K562 (cell line): ENCODE data around the gene CPNE9. TPM values are rescaled to one million over a fixed set of nuclear protein-coding genes. Genes with fewer than 3 reads are reported as not detected.

ENCODE experiments used
- ADNP ChIP-seq: fragments of 200-800 bp; sonication (Bioruptor generic); IDR thresholded peaks from 2 replicates; pipeline ENCODE4 v1.6.1; 2016; ENCODE audit warnings: missing genetic modification characterization, missing compliant biosample characterization
- E2F3 ChIP-seq: fragments of 250-450 bp; sonication (Bioruptor Pico); IDR thresholded peaks from 2 replicates; pipeline ENCODE4 v1.4.0; 2020; ENCODE audit warnings: mild to moderate bottlenecking
- FOXK2 ChIP-seq, 2 experiments: fragments of 450-650 bp; IDR thresholded peaks in 1 of 2; conservative IDR thresholded peaks in 1 of 2; 2 replicates each; pipeline ENCODE4 v1.6.1; 2016; ENCODE audit warnings: low read depth in 2 of 2, mild to moderate bottlenecking in 1 of 2
- FUS ChIP-seq: fragments of 200-400 bp; formaldehyde crosslinking; optimal IDR thresholded peaks from 2 replicates; pipeline ENCODE3; 2017; ENCODE audit warnings: low read depth, low read length
- KAT7 ChIP-seq: sonication (generic); formaldehyde crosslinking; IDR thresholded peaks from 2 replicates; pipeline ENCODE4 v1.8.0; 2022; ENCODE audit warnings: missing genetic modification reagents, mild to moderate bottlenecking, borderline replicate concordance
- NCOA6 ChIP-seq: fragments of 450-650 bp; IDR thresholded peaks from 2 replicates; pipeline ENCODE4 v1.6.1; 2017; ENCODE audit warnings: mild to moderate bottlenecking
- RERE ChIP-seq: sonication (generic); formaldehyde crosslinking; IDR thresholded peaks from 2 replicates; pipeline ENCODE4 v1.8.0; 2023; ENCODE audit warnings: missing genetic modification reagents, mild to moderate bottlenecking, borderline replicate concordance
- SMAD1 ChIP-seq: fragments of 150-350 bp; IDR thresholded peaks from 2 replicates; pipeline ENCODE4 v1.6.1; 2014; ENCODE audit warnings: low read length, low read depth; ENCODE audit not compliant: partially characterized antibody
- SP1 ChIP-seq: sonication (generic); formaldehyde crosslinking; IDR thresholded peaks from 2 replicates; pipeline ENCODE4 v1.8.1; 2022; ENCODE audit warnings: mild to moderate bottlenecking, missing genetic modification reagents
- XRCC3 ChIP-seq: fragments of 450-650 bp; IDR thresholded peaks from 2 replicates; pipeline ENCODE4 v1.6.1; 2017; ENCODE audit warnings: mild to moderate bottlenecking, moderate library complexity
- ZNF24 ChIP-seq: fragments of 450-650 bp; IDR thresholded peaks from 2 replicates; pipeline ENCODE4 v1.6.1; 2016
- polyA plus RNA-seq, 8 experiments: library from polyadenylated mRNA; depleted of rRNA in 4 of 8; stranded (reverse) in 5 of 8; unstranded in 3 of 8; fragments of >200 nt; fragmentation: Nextera tagmentation in 2 of 8; fragmentation: Illumina TruSeq in 1 of 8; extraction: Ambion mirVana in 2 of 8; extraction: Trizol in 1 of 8; gene quantifications; 2 replicates each; pipeline versions ENCODE4 v1.2.1 to v1.2.3, GENCODE V29; 2011 to 2014; ENCODE audit warnings: inconsistent platforms in 1 of 8, missing spikeins in 1 of 8
- total RNA-seq, 7 experiments: library from RNA; depleted of rRNA in 6 of 7; stranded (reverse); fragments of >200 nt in 6 of 7; fragmentation: Illumina TruSeq in 2 of 7; extraction: Trizol in 2 of 7; gene quantifications; 2 replicates each; pipeline versions ENCODE4 v1.2.1 to v1.2.3, GENCODE V29; 2011 to 2021; ENCODE audit warnings: low replicate concordance in 1 of 7
- TF ChIP-seq, protein P1 (sequence below): fragments of 250-450 bp; sonication (Bioruptor Pico); IDR thresholded peaks from 2 replicates; pipeline ENCODE4 v1.5.0; 2021
- TF ChIP-seq, protein P2 (sequence below): fragments of 450-650 bp; IDR thresholded peaks from 2 replicates; pipeline ENCODE4 v1.6.1; 2016; ENCODE audit warnings: antibody characterized with exemption
- TF ChIP-seq, protein P3 (sequence below): sonication (generic); formaldehyde crosslinking; IDR thresholded peaks from 2 replicates; pipeline ENCODE4 v1.8.0; 2022; ENCODE audit warnings: mild to moderate bottlenecking, missing genetic modification reagents

Gene CPNE9
- total and polyA plus RNA-seq, 9 of the 15 experiments (the other 6 are each of a cell fraction or from before 2014, with no cell fraction given): 0.22 to 0.56 (median 0.29) TPM; not detected in 3

DNA sequence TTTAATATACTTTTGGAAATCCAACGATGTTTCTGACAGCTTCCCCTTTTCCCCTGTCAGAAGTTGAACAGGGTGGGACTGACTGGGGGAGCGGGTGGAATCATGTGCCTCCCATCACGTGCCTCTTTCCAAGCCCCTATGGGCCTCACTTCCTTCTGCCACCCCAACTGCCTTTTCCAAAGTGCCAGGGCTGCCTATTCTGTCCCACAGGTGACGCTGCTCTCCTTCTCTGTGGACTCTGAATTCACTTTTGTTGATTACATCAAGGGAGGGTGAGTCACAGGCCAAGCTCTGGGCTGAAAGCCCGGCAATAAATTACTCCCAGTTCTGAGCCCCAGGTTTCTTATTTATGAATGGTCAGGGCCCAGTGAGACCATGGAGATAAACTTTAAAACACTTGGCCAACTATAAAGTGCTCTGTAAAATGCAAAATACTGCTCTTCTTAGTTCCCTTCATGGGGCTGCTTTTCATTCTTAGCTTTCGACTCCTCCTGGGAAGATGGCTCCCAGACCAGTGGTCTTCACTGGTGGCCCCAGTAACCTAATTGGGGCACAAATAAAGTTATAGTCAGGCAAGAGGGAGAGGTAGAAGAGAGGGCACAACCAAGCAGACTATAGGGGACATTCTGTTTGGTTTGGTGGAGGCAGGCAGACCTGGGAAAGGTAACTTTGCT lies 12.3 kb downstream of the CPNE9 start (continued):
- TF ChIP-seq, protein P1, sequence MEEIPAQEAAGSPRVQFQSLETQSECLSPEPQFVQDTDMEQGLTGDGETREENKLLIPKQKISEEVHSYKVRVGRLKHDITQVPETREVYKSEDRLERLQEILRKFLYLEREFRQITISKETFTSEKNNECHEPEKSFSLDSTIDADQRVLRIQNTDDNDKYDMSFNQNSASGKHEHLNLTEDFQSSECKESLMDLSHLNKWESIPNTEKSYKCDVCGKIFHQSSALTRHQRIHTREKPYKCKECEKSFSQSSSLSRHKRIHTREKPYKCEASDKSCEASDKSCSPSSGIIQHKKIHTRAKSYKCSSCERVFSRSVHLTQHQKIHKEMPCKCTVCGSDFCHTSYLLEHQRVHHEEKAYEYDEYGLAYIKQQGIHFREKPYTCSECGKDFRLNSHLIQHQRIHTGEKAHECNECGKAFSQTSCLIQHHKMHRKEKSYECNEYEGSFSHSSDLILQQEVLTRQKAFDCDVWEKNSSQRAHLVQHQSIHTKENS (CRISPR knock-in tag): no peak
- TF ChIP-seq FOXK2 (conservative IDR thresholded peaks at IDR 0.05 in 1 of 2, IDR thresholded peaks at IDR 0.05 in 1 of 2; ENCODE audit: low read depth in 2 of 2) (peak; percentile 88 to 89), FUS (no peak), SP1 (peak; percentile 52; the same call in 1 of the 2 replicates), ZNF24 (peak; percentile 71; the same call in 1 of the 2 replicates), XRCC3 (no peak), ADNP (tag) (peak; percentile 48), E2F3 (CRISPR knock-in tag) (peak; percentile 7; the same call in 1 of the 2 replicates), RERE (no peak), NCOA6 (peak; percentile 36), SMAD1 (no peak), KAT7 (CRISPR knock-in tag) (no peak)
- TF ChIP-seq, protein P2, sequence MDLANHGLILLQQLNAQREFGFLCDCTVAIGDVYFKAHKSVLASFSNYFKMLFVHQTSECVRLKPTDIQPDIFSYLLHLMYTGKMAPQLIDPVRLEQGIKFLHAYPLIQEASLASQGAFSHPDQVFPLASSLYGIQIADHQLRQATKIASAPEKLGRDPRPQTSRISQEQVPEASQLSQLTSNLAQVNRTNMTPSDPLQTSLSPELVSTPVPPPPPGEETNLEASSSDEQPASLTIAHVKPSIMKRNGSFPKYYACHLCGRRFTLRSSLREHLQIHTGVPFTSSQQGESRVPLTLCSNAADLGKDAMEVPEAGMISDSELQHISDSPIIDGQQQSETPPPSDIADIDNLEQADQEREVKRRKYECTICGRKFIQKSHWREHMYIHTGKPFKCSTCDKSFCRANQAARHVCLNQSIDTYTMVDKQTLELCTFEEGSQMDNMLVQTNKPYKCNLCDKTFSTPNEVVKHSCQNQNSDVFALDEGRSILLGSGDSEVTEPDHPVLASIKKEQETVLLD: no peak
- TF ChIP-seq, protein P3, sequence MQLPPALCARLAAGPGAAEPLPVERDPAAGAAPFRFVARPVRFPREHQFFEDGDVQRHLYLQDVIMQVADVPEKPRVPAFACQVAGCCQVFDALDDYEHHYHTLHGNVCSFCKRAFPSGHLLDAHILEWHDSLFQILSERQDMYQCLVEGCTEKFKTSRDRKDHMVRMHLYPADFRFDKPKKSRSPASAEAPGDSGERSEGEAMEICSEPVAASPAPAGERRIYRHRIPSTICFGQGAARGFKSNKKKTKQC: no peak; the same call in 1 of the 2 replicates
